ENCODE data around the gene FBLN2. TPM values are rescaled to one million over a fixed set of nuclear protein-coding genes. Genes with fewer than 3 reads are reported as not detected.
A peak's percentile ranks its signal among the peaks of the same experiment; 100 is the strongest.

The FBLN2 gene
- polyA plus RNA-seq, 6 donors from 2014 or later, result 4.8 to 17.8 (median 8.0) TPM

DNA sequence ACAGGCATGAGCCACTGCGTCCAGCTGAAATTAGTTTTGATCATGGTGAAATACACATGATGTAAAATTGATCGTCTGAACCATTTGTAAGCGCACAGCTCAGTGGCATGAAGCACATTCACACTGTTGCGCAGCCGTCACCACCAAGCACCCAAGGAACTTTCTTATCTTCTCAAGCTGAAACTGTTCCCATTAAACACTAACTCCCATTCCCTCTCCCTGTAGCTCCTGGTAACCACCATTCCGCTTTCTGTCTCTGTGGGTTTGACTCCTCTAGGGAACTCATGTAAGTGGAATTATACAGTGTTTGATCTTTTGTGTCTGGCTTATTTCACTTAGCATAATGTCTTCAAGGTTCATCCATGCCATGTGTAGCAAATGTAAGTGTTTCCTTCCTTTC lies 62.3 kb downstream of the FBLN2 start:
- Mint-ChIP-seq H3K9me3 (peaks cover 0 to 11% (median 5%) of the 10 kb centered on the region in 7 donors), H3K27me3 (peaks cover 0 to 16% (median 5%) of the 10 kb centered on the region in 3 donors), H3K36me3 (peaks cover 22 to 31% of the 10 kb centered on the region in 2 donors), H3K4me3 (no peak overlapping the region), H3K27ac (no peak overlapping the region), H3K4me1 (no peaks in the 10 kb centered on the region)
- no peak for ATAC-seq (ENCODE audit: low read depth in 2 of 2)
- DNase-seq, result no peak

DNA sequence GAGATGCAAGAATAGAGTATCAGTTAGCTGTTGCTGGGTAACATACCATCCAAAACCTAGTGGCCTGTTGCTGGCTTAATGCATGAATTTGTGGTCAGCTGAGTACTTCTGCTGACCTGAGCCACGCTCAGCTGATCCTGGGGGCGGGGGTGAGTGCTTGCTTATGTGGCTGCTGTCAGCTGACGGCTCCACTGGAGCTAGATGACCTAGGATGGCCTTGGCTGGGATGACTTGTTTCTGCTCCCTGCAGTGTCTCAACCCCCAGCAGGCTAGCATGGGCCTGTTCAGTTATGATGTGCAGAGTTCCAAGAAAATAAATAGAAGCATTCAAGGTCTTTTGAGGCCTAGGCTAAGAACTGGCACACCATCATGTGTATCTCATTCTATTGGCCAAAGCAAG lies 63.9 kb downstream of the FBLN2 start:
- Mint-ChIP-seq H3K27ac (peak overlapping the region in 1 of 6 donors; percentile 37), H3K9me3 (peaks cover 0 to 12% (median 5%) of the 10 kb centered on the region in 7 donors), H3K4me3 (no peak overlapping the region), H3K27me3 (peaks cover 0 to 16% (median 5%) of the 10 kb centered on the region in 3 donors), H3K4me1 (no peaks in the 10 kb centered on the region), H3K36me3 (peaks cover 22 to 40% of the 10 kb centered on the region in 2 donors)
- DNase-seq (no peak), ATAC-seq (ENCODE audit: low read depth in 2 of 2) (no peak)

DNA sequence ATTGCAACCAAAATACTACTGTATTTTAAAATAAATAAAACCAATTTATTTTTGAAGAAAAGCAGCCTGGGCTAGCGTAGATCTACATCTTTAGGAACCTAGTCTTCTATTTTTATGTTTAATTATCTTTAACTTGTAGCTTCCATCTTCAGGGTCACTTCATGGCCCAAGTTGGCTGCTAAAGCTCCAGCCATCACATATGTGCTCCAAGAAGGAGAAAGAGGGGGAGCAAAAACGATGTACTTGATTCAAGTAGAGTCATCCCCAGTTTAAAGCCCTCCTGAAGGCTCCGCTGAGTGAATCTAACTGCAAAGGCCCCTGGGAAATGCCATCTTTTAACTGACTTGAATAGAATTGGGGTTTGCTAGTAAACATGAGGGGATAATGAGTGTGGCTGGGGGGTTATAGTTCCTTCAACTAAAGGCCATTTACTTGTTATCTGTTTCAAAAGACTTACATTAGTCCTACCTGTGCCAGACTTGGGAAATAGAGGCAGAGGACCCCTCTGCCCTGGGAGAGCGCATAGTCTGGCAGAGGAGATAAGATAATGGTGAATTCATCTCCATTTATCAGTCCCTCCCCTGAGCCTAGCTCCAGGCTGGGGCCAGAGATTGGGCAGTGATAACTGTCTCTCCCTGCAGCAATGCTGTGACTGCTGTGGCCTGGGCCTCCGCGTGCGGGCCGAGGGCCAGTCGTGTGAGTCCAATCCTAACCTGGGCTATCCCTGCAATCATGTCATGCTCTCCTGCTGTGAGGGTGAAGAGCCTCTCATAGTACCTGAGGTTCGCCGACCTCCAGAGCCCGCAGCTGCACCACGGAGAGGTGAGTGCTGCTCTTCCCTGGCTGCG lies 64.6 kb downstream of the FBLN2 start:
- no peak for ATAC-seq (ENCODE audit: low read depth in 2 of 2)
- no peak overlapping the region for H3K4me3 Mint-ChIP-seq
- H3K27ac Mint-ChIP-seq, result peak overlapping the region in 1 of 6 donors; percentile 8
- H3K36me3 Mint-ChIP-seq, result peaks cover 22 to 41% of the 10 kb centered on the region in 2 donors
- no peak for DNase-seq
- no peaks in the 10 kb centered on the region for H3K4me1 Mint-ChIP-seq
- H3K27me3 Mint-ChIP-seq, result peaks cover 0 to 16% (median 5%) of the 10 kb centered on the region in 3 donors
- peaks cover 0 to 12% (median 5%) of the 10 kb centered on the region in 7 donors for H3K9me3 Mint-ChIP-seq

DNA sequence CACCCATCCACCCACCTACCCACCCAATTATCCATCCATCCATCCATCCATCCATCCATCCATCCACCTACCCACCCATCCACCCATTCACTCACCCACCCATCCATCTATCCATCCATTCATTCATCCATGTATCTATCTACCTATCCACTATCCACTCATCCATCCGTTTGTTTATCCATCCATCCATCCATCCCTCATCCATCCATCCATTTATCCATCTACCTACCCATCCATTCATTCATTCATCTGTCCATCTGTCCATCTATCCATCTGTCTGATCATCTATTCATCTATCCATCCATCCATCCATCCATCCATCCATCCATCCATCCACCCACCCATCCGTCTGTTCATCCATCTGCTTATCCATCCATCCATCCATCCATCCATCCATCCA lies 65.7 kb downstream of the FBLN2 start:
- Mint-ChIP-seq H3K36me3 (peaks cover 22 to 49% of the 10 kb centered on the region in 2 donors), H3K27ac (peak overlapping the region in 3 of 6 donors; percentile 9 to 52 (median 41)), H3K9me3 (peaks cover 0 to 12% (median 5%) of the 10 kb centered on the region in 7 donors), H3K27me3 (peaks cover 0 to 20% (median 5%) of the 10 kb centered on the region in 3 donors), H3K4me3 (no peak overlapping the region), H3K4me1 (no peaks in the 10 kb centered on the region)
- ATAC-seq (ENCODE audit: low read depth in 2 of 2), result no peak
- no peak for DNase-seq

GRCh38 chr3:13615019-13615528 lies 66.1 kb downstream of the FBLN2 start:
- Mint-ChIP-seq H3K4me3 (no peak overlapping the region), H3K9me3 (peaks cover 0 to 12% (median 5%) of the 10 kb centered on the region in 7 donors), H3K4me1 (no peaks in the 10 kb centered on the region), H3K27me3 (peaks cover 0 to 16% (median 5%) of the 10 kb centered on the region in 3 donors), H3K36me3 (peaks cover 17 to 45% of the 10 kb centered on the region in 2 donors), H3K27ac (no peak overlapping the region)
- DNase-seq, result no peak
- ATAC-seq (ENCODE audit: low read depth in 2 of 2), result no peak

GRCh38 chr3:13616359-13616758 lies 67.4 kb downstream of the FBLN2 start:
- DNase-seq, result no peak
- no peaks in the 10 kb centered on the region for H3K4me1 Mint-ChIP-seq
- H3K9me3 Mint-ChIP-seq, result peaks cover 0 to 12% (median 5%) of the 10 kb centered on the region in 7 donors
- no peak overlapping the region for H3K27ac Mint-ChIP-seq
- no peak overlapping the region for H3K4me3 Mint-ChIP-seq
- ATAC-seq (ENCODE audit: low read depth in 2 of 2), result no peak
- peaks cover 0 to 12% (median 3%) of the 10 kb centered on the region in 3 donors for H3K27me3 Mint-ChIP-seq
- peaks cover 11 to 39% of the 10 kb centered on the region in 2 donors for H3K36me3 Mint-ChIP-seq

DNA sequence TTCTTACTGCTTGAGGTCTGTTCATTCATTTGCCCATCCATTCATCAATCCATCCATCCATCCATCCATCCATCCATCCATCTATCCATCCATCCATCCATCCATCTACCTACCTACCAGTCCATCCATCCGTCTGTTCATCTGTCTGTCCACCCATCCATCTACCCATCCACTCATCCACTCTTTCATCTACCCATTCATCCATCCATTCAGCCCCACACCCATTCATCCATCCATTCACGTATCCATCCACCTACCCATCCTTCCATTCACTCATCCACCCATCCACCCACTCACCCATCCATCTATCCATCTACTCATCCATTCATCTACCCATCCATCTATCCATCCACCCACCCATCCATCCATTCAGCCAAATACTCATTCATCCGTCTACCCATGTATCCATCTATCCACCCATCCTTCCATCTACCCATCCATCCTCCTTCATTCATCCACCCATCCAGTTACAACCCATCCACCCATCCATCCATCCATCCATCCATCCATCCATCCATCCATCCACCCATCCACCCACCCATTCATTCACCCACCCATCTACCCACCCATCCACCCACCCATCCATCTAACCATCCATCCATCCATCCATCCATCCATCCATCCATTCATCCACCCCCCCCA lies 68.3 kb downstream of the FBLN2 start:
- Mint-ChIP-seq H3K4me1 (no peaks in the 10 kb centered on the region), H3K4me3 (no peak overlapping the region), H3K36me3 (peaks cover 9 to 35% of the 10 kb centered on the region in 2 donors), H3K27me3 (peaks cover 0 to 12% (median 0%) of the 10 kb centered on the region in 3 donors), H3K9me3 (peaks cover 0 to 12% (median 5%) of the 10 kb centered on the region in 7 donors), H3K27ac (no peak overlapping the region)
- ATAC-seq (ENCODE audit: low read depth in 2 of 2) (no peak), DNase-seq (no peak)

- Mint-ChIP-seq H3K27ac (no peak overlapping the region), H3K27me3 (peaks cover 0 to 12% (median 0%) of the 10 kb centered on the region in 3 donors), H3K9me3 (peaks cover 0 to 12% (median 3%) of the 10 kb centered on the region in 7 donors), H3K4me3 (no peak overlapping the region), H3K36me3 (peaks cover 9 to 35% of the 10 kb centered on the region in 2 donors), H3K4me1 (no peaks in the 10 kb centered on the region)
- ATAC-seq (ENCODE audit: low read depth in 2 of 2) (no peak), DNase-seq (no peak)
These were observed 69.1 kb downstream of the FBLN2 start for GRCh38 chr3:13617981-13618380.

- Mint-ChIP-seq H3K9me3 (peaks cover 0 to 12% (median 0%) of the 10 kb centered on the region in 7 donors), H3K4me3 (no peak overlapping the region), H3K36me3 (peaks cover 9 to 35% of the 10 kb centered on the region in 2 donors), H3K27me3 (peaks cover 0 to 12% (median 0%) of the 10 kb centered on the region in 3 donors), H3K4me1 (no peaks in the 10 kb centered on the region), H3K27ac (no peak overlapping the region)
- DNase-seq (no peak), ATAC-seq (ENCODE audit: low read depth in 2 of 2) (no peak)
These were observed 69.9 kb downstream of the FBLN2 start for GRCh38 chr3:13618836-13619235.

DNA sequence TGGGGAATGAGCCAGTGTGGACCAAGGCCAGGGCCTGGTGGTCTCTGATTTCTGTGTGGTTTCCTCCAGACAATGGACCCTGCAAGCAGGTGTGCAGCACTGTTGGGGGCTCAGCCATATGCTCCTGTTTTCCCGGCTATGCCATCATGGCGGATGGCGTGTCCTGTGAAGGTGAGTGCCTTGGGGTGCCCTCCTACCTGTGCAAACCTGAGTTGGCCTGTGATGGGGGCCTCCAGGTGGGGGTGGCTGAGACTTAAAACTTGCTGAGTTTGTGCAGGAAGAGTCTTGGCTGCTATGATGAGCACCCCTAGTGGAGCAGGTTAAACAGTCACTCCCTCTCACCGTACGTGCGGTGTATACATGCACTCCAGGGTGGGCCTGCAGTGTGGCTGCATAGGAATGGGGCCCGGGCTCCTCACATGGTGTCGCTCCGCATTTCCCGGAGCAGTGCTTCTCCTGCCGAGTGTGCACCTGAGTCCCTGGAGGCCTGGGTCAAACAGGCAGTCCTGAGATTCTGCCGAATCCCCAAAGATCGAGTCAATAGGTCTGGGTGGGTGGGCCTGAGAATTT lies 70.8 kb downstream of the FBLN2 start:
- Mint-ChIP-seq H3K27ac (no peak overlapping the region), H3K27me3 (peaks cover 0 to 5% (median 0%) of the 10 kb centered on the region in 3 donors), H3K4me1 (peaks cover 0 to 5% (median 0%) of the 10 kb centered on the region in 3 donors), H3K4me3 (no peak overlapping the region), H3K9me3 (peaks cover 0 to 7% (median 0%) of the 10 kb centered on the region in 7 donors), H3K36me3 (peaks cover 2 to 26% of the 10 kb centered on the region in 2 donors)
- DNase-seq, result no peak
- ATAC-seq (ENCODE audit: low read depth in 2 of 2), result no peak

DNA sequence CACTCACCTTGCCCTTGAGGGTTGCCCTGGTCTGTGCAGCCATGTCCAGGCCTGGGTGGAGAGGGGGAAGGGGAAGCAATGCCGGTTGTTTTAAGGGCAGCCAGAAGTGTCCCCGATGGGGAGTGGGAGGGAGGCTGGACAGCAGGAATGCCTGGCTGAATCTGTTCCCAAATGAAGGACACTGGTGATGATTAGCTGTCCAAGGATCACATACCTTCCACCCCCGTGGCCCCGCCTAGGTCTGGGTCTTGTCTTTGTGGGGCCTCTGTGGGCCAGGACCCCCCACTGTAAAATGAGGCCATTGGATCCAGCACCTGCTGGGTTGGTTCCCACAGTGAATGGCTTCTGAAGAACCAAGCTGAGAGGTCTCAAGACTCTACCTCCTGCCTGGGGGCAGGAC lies 71.4 kb downstream of the FBLN2 start:
- DNase-seq (no peak), ATAC-seq (ENCODE audit: low read depth in 2 of 2) (no peak)
- H3K27ac Mint-ChIP-seq, result peak overlapping the region in 1 of 6 donors; percentile 59
- H3K36me3 Mint-ChIP-seq, result peaks cover 0 to 24% of the 10 kb centered on the region in 2 donors
- peaks cover 0 to 5% (median 0%) of the 10 kb centered on the region in 3 donors for H3K4me1 Mint-ChIP-seq
- no peak overlapping the region for H3K4me3 Mint-ChIP-seq
- peaks cover 0 to 8% (median 0%) of the 10 kb centered on the region in 7 donors for H3K9me3 Mint-ChIP-seq
- peaks cover 0 to 5% (median 0%) of the 10 kb centered on the region in 3 donors for H3K27me3 Mint-ChIP-seq

DNA sequence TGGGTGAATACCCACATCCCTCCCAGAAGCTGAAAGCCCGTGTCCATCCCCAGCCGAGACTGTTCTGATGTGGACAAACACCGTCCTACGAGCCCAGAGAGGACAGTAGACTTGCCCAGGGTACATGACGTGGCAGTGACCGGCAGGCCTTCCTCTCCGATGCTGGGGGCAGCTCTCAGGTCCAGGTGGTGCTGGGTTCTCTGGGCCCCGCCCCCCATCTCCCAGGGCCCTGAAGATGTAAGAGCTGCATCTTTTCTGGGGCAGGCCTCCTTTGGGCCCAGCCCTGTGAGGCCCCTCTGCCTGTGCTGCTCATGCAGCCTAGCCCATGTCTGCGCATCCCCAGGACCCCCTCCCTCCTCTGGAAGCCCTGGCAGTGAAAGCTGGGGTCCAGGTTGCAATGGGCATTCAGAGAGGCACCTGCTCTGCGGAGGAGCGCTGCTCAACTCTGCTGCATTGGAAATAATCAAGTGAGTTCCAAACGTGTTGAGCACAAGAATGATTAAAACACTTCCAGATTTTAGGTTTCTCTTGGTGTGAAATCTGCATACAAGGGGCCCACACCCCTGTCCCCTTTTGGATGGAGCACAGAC lies 71.9 kb downstream of the FBLN2 start:
- Mint-ChIP-seq H3K4me1 (peaks cover 0 to 5% (median 0%) of the 10 kb centered on the region in 3 donors), H3K27me3 (peaks cover 0 to 5% (median 0%) of the 10 kb centered on the region in 3 donors), H3K36me3 (peaks cover 0 to 30% of the 10 kb centered on the region in 2 donors), H3K4me3 (no peak overlapping the region), H3K27ac (no peak overlapping the region), H3K9me3 (peaks cover 0 to 10% (median 0%) of the 10 kb centered on the region in 7 donors)
- ATAC-seq (ENCODE audit: low read depth in 2 of 2), result no peak
- DNase-seq, result no peak
